SIG-M5 (cell line): ENCODE results near the gene JUN.

Source experiments
- DNase-seq: peaks from one replicate; lab custom pipeline; 2025; lab: John Stamatoyannopoulos, UW

The JUN gene

DNA sequence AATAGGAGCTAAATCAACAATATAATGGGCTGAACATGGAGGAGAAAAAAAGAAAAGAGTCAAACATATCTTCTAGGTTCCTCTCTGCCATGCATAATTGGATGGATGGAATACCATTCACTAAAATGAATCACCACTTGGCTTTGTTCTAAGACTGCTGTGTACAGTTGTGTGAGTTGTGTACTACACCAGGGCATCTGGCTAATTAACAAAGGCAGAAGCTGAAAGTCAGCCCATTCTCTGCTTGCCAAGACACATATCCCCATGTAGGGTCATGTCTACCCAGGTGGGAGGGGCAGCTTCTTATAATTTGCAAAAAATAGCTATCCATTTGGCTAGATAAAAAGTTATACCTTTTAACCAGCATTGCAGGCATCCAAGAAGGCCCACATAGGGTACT, 21.0 kb downstream of the JUN start:
- DNase-seq: no peak

DNA sequence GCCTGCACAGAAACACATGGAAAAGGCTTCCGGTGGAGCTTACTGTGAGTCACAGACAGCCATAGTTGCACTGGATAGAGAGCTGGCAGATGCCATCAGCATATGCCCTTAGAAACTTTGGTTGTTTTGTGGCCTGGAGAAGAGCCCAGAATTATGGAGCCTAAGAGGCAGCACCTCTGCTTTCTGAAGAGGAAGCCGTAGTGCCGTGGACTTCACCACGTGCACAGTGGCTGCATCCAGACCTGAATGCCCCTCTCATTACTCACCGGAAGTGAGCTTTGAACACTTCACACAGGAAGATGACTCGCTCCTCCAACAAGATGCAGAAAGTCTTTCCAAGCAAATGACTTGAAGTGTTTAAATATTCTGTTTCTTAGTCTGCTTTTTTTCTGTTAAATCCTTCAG, 28.4 kb downstream of the JUN start:
- no peak for DNase-seq

- no peak for DNase-seq
These were observed 29.0 kb downstream of the JUN start for GRCh38 chr1:58754683-58755467.

DNA sequence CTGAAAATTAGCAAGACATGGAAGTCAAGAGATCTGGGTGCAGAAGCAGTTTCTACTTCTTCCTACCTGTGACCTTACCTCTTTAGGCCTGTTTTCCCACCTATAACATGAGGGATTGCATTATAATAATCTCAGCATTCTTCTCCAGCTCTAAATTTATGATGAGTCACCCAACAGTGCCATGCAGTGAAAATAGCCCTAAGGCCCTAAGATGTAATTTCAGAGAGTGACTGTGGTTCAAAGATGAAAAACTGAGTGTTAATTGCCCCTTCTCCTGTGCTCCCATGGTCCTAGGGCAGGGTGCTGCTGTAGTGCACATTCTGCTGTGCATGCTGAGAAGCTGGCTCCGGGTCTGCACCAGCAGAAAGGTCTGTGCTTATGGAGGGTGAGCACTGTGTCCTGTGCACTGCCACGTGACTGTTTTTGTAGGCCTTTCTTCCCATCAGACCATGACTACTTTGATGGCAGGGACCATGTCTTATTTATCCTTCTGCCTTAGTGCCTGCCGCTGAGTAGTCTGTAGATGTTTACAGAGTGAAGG, 29.7 kb downstream of the JUN start:
- DNase-seq: no peak

GRCh38 chr1:58753431-58753866, 30.4 kb downstream of the JUN start:
- no peak for DNase-seq

GRCh38 chr1:58749646-58750045, 34.2 kb downstream of the JUN start:
- no peak for DNase-seq

- DNase-seq: no peak
These were observed 35.2 kb downstream of the JUN start for GRCh38 chr1:58748666-58749065.

DNA sequence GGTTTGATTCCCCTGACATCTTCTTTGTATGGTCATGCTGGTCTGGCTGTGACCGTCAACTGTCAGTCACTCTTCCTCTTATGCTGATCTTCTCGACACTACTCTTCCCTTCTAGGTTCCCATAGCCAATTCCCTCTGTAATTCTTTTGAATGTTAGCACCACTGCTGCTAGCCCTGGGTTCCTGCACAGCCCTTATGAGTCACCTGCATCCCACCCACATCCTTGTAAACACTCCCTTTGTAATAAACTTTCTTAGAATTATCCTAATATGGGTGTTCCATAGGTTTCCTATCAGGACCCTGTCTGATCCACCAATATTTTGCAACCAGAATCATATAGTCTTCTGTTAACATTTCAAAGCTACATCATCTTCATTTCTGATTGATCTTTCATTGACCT, 37.1 kb downstream of the JUN start:
- DNase-seq: no peak

DNA sequence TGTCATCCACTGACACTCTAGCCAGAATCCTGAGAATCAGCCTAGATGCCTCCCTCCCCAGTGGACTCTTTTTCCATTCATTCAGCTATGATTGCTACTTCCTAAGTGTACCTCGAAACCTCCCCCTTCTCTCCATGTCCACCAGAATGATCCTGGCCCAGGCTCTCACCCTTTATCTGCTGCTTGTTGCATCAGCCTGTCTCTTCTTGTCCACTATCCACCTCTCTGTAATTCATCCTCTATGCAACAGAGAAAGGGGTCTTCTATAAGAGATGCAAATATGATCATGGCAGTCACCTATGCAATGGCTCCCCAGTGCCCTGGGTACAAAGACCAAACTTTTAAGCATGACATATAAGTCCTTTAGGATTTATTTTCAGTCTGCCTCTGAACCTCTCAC, 37.7 kb downstream of the JUN start:
- no peak for DNase-seq

- DNase-seq: no peak
These were observed 38.2 kb downstream of the JUN start for GRCh38 chr1:58745666-58746065.

GRCh38 chr1:58745117-58745516, 38.7 kb downstream of the JUN start:
- no peak for DNase-seq

DNA sequence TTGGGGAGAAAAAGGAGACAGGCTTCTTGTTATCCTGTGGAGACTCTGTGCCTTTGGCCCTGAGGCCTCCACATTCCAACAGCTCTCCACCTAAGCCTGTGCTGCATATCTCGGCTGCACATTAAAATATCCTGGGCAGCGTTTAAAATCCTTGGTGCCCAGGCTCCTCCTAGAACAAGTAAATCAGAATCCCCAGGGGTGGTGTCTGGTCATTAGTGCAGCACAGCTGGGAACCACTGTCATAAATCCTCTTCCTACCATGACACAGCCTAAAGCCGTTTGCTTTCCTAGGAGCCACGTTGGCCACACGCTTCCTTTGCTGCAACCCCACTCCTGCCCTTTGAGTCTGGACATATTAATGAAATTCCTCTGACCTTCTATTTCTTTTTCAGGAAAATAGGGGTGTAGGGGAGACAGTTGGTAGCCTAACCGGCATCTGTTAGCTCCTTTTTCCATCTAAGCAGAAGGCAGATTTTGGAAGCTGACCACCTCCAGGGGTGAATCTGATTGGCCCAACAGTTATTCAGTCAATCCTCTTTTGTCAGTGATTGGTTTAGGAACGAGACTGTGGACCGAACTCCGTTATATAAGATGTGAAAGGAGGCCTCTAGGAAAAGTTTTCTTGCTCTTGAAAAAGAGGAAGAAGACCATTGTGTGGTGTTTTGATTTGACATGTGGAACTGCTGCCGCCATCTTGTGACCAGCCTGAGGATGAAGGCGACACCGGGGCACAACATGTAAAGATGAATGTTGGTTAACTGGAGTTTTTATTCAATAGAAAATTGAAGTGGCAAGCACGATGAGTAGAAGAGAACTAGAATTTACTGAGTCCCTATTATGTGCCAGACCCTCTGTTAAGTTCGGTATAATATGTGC, 41.9 kb downstream of the JUN start:
- no peak for DNase-seq

- no peak for DNase-seq
These were observed 43.9 kb downstream of the JUN start for GRCh38 chr1:58739856-58740466.

GRCh38 chr1:58738876-58739275, 45.0 kb downstream of the JUN start:
- DNase-seq: no peak

DNA sequence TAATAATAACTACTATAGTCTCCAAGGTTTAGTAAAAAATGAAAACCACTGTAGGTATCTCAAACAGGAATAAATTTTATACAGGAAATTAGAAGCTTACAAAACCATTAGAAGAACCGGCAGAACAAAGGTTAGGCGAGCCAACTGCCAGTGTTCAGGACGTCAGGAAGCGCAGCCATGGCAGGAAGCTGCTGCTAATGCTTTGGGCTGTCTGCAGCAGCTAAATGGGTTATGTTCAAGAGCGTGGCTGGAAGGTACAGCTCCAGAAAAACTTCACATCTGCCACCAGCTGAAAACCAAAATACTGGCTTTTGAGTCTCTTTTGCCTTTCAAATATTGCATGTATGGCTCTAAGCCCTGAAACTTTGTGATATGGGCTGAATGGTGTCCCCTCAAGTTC, 48.3 kb downstream of the JUN start:
- DNase-seq: no peak

DNA sequence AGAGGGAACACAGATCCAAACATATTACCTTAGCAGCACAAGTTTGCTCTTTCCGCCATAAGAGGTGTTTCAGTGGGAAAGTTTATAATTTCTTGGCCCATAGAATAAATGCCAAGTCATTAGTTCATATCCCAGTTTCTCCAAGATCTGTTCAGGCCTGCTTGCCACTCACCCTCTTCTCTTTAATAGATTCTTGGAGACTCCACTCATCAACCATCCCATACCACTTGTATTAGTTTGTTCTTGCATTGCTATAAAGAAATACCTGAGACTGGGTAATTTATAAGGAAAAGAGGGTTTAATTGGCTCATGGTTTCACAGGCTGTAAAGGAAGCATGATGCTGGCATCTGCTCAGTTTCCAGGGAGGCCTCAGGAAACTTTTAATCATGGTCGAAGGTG, 49.2 kb downstream of the JUN start:
- DNase-seq: no peak

- no peak for DNase-seq
These were observed 51.6 kb downstream of the JUN start for GRCh38 chr1:58732087-58732775.
